ENCODE results near the gene KRT75.

- TF ChIP-seq CTCF (IDR thresholded peaks at IDR 0.05) = no peak
- no peak for TF ChIP-seq SP1 (CRISPR knock-in tag; conservative IDR thresholded peaks at IDR 0.05)
- no peak for TF ChIP-seq KAT7 (CRISPR knock-in tag; IDR thresholded peaks at IDR 0.05; ENCODE audit: borderline replicate concordance)
Observed at GRCh38 chr12:52413782-52414345, 20.3 kb downstream of the KRT75 start.
